ENCODE data around the gene NFKBIE.

The NFKBIE gene

DNA sequence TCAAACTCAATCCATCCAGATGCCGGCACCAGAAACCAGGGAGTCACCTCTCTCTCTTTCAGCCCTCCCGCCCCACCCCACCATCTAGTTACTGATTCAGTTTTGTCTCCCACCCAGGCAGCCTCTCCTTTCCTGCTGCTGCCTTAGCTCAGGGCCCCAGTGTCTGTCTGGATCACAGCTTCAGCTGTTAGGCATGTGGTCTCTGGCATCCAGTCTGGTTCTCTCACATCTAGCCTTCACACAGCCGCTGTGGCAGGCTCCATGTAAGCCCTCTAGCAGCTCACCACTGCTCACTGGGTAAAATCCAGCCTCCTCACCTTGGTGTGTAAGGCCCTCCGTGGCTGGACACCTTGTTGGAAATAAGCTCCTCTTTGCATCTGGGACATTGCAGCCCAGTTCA, 26.5 kb upstream of the NFKBIE start:
- TF ChIP-seq RAD21 (IDR thresholded peaks at IDR 0.05; ENCODE audit: low read depth) (no peak), TEAD4 (IDR thresholded peaks at IDR 0.05) (no peak), EGR1 (IDR thresholded peaks at IDR 0.05) (no peak), CREB1 (IDR thresholded peaks at IDR 0.05; ENCODE audit: low read depth) (no peak)
- TF ChIP-seq, protein P1, sequence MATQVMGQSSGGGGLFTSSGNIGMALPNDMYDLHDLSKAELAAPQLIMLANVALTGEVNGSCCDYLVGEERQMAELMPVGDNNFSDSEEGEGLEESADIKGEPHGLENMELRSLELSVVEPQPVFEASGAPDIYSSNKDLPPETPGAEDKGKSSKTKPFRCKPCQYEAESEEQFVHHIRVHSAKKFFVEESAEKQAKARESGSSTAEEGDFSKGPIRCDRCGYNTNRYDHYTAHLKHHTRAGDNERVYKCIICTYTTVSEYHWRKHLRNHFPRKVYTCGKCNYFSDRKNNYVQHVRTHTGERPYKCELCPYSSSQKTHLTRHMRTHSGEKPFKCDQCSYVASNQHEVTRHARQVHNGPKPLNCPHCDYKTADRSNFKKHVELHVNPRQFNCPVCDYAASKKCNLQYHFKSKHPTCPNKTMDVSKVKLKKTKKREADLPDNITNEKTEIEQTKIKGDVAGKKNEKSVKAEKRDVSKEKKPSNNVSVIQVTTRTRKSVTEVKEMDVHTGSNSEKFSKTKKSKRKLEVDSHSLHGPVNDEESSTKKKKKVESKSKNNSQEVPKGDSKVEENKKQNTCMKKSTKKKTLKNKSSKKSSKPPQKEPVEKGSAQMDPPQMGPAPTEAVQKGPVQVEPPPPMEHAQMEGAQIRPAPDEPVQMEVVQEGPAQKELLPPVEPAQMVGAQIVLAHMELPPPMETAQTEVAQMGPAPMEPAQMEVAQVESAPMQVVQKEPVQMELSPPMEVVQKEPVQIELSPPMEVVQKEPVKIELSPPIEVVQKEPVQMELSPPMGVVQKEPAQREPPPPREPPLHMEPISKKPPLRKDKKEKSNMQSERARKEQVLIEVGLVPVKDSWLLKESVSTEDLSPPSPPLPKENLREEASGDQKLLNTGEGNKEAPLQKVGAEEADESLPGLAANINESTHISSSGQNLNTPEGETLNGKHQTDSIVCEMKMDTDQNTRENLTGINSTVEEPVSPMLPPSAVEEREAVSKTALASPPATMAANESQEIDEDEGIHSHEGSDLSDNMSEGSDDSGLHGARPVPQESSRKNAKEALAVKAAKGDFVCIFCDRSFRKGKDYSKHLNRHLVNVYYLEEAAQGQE (IDR thresholded peaks at IDR 0.05; ENCODE audit: low read depth), result no peak

DNA sequence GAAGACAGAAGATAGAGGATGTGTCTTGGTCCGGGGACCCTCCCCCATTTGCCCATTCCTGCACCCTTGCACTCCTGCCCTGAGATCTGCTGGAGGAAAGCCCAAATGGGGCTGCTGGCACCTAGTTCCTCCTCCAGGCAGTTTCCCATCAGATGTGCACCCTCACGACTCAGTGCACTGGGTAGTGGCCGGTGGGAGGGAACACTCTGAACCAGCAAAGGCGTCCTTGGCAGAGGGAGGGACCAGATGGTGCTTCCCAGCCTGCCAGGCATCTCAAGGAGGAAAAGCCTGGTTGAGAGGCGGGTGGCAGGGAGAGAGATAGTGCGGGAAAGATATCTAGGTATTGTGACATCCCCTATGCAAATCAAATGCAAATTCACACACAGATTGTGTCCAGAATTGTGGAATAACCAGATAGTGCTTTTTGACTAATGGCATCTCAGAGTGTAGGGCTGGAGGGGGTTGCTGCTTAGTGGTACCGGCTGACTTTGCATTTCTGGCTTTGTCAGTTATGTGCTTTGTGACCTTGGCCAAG, 24.4 kb upstream of the NFKBIE start:
- TF ChIP-seq YY1 (IDR thresholded peaks at IDR 0.05; ENCODE audit: low read depth) (no peak), FOXM1 (IDR thresholded peaks at IDR 0.05; ENCODE audit: borderline replicate concordance, low read depth) (no peak), TEAD4 (IDR thresholded peaks at IDR 0.05) (no peak), TAF1 (IDR thresholded peaks at IDR 0.05; ENCODE audit: low read depth) (no peak), CREB1 (IDR thresholded peaks at IDR 0.05; ENCODE audit: low read depth) (no peak), EP300 (IDR thresholded peaks at IDR 0.05; ENCODE audit: borderline replicate concordance) (no peak)
- TF ChIP-seq, protein P1 (IDR thresholded peaks at IDR 0.05; ENCODE audit: low read depth), result no peak
- TF ChIP-seq, protein P2, sequence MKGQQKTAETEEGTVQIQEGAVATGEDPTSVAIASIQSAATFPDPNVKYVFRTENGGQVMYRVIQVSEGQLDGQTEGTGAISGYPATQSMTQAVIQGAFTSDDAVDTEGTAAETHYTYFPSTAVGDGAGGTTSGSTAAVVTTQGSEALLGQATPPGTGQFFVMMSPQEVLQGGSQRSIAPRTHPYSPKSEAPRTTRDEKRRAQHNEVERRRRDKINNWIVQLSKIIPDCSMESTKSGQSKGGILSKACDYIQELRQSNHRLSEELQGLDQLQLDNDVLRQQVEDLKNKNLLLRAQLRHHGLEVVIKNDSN (IDR thresholded peaks at IDR 0.05), result no peak

DNA sequence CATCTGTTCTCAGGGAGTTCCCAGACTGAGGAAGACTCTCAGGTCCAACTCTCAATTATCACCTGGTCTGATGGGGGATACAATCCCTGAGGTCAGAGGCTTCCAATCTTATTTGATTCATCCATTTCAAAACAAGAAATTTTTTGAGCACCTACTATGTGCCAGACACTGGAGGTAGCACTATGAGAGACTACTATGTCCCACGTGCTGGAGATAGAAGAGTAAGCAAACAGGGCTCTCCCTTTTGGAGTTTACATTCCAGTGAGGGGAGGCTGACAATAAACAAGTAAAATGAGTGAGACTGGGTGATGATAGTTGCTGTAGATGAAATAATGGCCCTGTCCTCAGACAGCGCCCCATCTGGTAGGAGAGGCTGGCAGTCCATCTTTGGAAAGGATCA, 21.4 kb upstream of the NFKBIE start:
- TF ChIP-seq, protein P2 (IDR thresholded peaks at IDR 0.05), result no peak
- TF ChIP-seq, protein P1 (IDR thresholded peaks at IDR 0.05; ENCODE audit: low read depth), result no peak
- TF ChIP-seq RAD21 (IDR thresholded peaks at IDR 0.05; ENCODE audit: low read depth) (no peak), EGR1 (IDR thresholded peaks at IDR 0.05) (no peak), EP300 (IDR thresholded peaks at IDR 0.05; ENCODE audit: borderline replicate concordance) (no peak), ZBTB7A (IDR thresholded peaks at IDR 0.05; ENCODE audit: low read depth) (no peak), TEAD4 (IDR thresholded peaks at IDR 0.05) (no peak), CEBPB (IDR thresholded peaks at IDR 0.05) (no peak)

DNA sequence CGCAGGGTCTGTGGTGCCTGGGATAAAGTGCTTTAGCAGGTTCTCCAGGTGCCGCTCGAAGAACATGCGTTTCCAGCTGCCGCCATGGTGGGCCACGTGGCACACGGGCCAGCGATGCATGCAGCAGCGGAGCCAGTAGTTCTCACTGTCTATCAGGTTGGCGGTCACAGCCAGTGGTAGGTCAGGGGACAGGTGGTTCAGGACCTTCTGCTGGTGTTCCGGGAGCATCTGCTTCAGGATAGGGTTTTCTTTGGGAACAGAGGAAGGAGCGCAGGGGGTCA, 20.9 kb upstream of the NFKBIE start:
- no peak for TF ChIP-seq CREB1 (IDR thresholded peaks at IDR 0.05; ENCODE audit: low read depth)
- TF ChIP-seq, protein P1 (IDR thresholded peaks at IDR 0.05; ENCODE audit: low read depth), result no peak
- TF ChIP-seq, protein P2 (IDR thresholded peaks at IDR 0.05), result no peak
- no peak for TF ChIP-seq NFIC (IDR thresholded peaks at IDR 0.05)
- TF ChIP-seq FOXM1 (IDR thresholded peaks at IDR 0.05; ENCODE audit: borderline replicate concordance, low read depth), result no peak
- no peak for TF ChIP-seq YY1 (IDR thresholded peaks at IDR 0.05; ENCODE audit: low read depth)
- TF ChIP-seq CEBPB (IDR thresholded peaks at IDR 0.05), result no peak
- no peak for TF ChIP-seq TEAD4 (IDR thresholded peaks at IDR 0.05)

All from Ishikawa (cell line).